GM19468 (cell line): Measurements from ENCODE around the gene LTBP1.

ENCODE experiments used
- ATAC-seq: cut with Tn5 transposase; IDR thresholded peaks from one replicate; pipeline ENCODE4 v1.9.1; 2021; ENCODE audit warnings: mild to moderate bottlenecking, moderate library complexity, moderate number of reproducible peaks; ENCODE audit not compliant: unreplicated experiment; ENCODE audit errors: extremely low read depth

Gene LTBP1

DNA sequence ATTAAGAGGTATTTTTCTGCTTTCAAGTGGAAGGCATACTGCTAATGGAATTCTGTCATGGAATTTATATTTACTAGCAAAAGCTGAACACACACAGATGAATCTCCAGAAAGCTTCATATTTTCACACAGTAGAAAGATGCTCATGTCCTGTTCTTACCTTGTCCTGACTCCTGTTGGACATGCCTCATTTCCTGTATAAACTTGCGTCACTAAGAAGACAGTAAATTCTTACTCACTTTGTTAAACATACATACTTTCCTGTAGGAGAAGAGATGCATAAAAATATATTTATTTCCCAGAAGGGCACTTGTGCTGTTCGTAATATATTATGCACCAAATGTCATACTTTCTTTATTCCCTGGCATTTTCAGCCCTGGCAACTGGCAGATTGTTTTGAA is 291.4 kb downstream of the LTBP1 start:
- no peak for ATAC-seq

DNA sequence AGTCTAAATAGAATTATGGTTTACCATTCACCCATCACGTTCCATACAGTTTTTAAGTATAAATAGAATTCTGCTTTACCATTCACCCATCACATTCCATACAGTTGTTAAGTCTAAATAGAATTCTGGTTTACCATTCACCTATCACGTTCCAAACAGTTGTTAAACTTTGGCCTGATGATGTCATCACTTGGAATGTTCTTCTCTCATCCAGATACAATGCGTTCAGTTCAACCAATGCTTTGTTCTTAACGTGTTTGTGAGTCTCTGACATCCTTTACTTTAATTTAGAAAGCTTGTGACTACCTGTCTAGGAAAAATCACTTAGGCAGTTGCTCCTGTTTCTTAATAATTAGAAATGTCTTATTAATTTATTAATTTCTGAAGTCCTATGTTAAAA is 293.4 kb downstream of the LTBP1 start:
- no peak for ATAC-seq

DNA sequence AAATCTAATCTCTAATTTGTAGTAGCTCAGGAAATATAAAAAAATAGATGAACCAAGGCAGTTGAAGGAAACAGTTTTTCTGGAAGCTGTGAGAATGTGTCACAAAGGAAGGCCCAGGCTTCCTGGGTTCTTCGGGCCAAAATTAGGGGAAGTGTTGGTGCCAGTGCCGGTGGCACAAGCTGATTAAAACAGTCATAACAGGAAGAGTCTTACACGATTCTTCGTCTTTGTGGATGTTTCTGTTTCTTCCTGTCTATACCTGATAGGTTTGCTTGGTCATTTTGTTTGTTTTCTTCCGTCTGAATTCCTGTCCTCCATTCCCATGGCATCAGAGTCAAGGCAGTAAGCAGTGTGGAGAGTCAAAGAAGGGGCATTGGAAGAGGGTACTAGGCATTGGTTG is 294.3 kb downstream of the LTBP1 start:
- no peak for ATAC-seq

DNA sequence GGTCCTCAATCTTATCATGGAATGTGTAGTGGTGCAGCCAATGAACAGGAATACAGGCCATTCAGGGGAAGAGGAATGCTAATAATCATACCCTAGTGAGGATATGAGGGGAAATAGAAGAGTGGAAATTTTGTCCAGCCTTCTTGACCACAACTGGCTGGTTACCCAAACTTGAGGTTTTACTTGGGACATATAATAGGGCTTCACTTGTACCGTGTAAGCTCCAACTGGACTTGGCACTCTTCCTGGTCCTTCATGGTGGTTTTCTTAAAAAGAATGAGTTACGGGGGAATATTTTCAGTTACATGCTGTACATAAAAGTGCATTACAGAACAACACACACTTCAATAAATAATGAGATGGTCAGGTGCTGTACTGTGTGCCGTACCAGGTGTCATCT is 294.8 kb downstream of the LTBP1 start:
- ATAC-seq: no peak

DNA sequence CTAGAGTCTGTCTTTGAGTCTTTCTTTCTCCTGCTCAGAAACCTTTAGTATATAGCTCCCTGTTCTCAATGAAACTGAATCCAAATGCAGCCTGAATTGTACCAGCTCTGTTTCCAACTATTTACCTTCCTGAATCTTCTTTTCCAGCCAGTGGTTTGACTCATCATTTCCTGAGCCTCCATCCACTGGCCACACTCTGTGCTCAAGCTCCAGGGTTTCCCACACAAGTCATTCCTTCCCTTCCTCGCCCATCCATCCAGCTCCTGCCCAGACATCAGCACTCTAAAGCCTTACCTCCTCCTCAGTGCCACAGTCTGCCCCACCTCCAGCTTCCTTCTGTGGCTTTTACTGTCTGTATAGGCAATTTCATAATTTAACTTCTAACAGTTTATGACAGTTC is 296.1 kb downstream of the LTBP1 start:
- ATAC-seq: no peak

DNA sequence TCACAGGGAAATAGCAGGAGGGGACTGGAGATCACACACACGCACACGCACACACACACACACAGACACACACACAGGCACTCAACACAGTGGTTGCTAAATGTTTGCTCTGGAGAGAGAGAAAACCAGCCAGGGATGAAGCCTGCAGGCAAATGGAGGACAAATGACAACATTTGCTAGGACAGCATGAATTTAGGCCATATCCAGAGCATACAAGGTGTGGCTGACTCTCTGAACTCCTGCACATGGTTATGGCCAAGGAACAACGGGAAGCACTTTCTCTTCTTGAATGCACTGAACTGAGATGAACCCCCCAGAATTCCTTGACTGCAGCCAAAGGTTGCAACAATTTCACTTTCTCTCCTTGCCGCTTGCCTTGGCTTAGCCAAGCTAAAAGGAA is 299.7 kb downstream of the LTBP1 start:
- no peak for ATAC-seq

DNA sequence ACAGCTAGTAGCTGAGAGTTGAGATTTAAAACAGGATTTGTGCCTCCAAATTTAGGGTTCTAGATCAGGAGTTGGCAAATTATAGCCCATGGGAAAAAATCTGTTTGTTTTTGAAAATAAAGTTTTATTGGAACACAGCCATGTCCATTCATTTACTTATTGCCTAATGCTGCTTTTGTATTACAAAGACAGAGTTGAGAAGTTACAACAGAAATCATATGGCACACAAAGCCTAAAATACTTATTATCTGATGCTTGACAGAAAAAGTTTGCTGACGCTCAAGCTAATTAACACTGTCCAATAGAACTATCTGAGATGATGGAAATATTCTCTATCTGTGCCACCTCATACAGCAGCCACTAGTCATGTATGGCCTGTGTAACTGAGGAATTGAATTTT is 300.6 kb downstream of the LTBP1 start:
- no peak for ATAC-seq

DNA sequence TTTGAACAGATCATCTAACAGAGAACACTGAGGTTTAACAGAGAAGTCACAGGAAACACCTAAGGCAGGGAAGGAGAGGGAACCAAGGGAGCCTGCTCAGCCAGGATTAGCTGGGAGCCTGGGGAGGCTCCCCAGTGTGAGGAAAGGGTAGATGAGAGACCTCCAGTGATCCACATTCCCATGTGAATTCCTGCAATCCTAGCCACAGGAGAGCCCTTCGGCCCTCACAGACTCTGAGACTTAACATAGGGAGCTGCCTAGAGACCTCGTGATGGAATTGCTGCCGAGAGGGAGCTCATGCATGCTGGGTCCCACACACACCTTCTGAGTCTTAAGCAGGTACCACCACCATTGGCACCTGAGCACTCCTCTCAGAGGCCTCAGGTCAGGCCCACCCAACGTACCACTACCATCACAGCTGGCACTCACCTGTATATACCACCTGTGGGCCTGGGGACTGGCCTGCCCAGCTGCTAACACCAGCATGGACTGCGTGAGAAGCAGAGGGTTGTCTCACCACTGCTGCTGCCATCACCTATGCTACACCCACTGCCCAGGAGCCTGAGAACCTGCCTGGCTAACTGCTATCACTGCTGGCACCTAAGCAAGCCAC is 303.8 kb downstream of the LTBP1 start:
- ATAC-seq: no peak

DNA sequence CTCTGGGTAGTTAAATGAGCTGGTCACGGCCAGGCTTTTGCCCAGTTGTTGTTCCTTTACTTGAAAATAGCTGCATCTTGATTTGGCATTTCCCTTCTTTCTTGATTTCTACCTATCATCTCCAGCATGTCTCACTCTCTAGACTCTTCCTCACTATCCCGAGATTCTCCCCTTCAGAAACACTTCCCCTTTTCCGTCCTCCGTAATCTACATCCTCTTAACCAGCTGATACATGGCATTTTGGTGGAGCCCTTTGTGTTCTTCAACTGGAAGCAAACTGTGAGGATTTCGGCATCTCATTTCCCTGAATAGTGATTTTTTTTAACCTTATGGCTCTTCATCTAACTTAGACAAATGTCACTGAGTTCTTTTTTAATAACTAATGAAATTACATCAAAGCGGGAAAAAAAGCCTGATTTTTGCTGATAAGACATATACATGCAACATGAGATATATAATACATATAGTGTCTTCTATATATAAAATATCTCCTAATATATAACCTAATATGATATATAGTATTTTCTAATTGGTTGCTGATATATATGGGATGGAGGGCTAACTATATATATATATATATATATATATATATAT is 309.5 kb downstream of the LTBP1 start:
- no peak for ATAC-seq

DNA sequence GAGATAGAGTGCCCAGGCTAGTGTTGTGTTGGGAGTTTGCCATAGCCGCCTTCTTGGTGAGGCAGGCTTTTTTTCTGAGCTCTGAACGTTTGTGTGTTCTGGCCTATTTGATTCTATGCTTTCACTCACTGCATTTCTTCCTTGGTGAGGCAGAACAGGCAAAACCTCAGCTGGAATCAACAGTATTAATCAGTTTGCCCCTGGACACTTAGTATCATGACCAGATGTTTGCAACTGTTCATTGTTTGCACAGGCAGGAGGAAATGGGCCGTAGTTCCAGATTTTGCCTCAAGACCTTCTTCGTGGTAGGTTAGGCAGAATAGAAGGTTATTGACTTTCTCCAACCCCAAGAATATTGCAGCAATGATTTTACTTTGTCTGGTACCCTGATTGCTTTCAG is 311.6 kb downstream of the LTBP1 start:
- ATAC-seq: no peak

DNA sequence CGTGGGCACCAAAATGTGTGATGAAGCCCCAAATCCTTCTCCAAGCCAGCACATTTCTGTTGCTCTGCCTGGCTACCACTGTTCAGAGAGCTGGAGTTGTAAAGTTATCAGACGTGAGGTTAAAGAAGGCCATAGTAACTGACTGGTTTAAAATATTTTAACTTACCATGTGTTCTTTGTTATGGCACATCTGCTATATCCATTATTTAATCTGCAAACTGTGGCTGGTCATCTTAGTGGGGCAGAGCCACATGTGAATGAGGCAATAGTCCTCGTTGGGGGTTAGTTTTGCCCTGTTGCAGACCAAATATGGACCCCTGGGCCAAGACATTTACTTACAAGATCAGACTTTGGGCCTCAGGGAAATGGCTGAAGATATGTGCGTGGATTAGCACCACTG is 315.3 kb downstream of the LTBP1 start:
- ATAC-seq: no peak

DNA sequence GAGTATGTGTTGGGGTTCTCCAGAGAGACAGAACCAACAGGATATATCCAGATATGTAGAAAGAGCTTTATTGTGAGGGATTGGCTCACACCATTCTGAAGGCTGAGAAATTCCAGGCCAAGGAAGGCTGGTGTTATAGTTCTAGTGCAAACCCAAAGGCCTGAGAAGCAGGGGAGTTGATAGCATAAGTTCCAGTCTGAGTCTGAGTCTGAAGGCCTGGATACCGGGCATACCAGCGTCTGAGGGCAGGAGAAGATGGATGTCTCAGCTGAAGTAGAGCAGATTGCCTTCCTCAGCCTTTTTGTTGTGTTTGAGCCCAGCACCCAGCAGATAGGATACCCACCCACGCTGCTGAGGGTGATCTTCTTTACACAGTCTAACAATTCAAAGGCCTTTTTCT is 318.0 kb downstream of the LTBP1 start:
- no peak for ATAC-seq

DNA sequence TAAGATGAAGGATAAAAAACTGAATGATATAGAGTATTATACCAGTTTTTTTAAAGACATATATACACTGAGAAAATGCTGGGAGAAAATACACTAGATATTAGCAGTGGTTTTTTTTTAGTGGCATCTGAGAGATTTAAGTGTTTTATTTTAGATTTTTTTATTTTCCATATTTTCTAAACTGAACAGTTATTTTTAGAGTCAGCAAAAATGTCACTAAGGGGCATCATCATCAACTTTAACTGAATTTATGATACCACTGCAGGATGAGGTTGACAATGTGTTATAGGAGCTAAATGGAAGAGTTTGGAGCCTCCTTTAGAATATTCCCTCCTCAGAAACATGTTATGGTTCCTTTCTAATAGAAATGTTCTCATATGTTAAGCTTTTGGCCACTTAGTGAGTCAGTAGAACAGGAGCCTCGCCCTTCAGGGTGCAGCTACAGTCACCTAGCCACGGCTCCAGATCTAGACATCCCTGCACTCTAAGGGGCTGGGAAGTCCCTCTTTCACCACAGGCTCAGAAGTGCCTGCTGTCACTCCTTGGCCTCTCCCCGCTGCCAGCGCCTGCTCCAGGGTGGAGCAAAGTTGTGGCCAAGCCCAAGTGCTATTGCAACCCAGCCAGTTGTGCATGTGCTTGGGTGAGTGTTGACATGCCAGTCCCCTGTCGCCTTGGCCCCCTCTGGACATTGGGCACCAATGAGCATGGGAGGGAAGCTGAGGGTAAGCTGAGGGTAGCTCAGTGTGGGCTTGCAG is 319.0 kb downstream of the LTBP1 start:
- ATAC-seq: no peak

DNA sequence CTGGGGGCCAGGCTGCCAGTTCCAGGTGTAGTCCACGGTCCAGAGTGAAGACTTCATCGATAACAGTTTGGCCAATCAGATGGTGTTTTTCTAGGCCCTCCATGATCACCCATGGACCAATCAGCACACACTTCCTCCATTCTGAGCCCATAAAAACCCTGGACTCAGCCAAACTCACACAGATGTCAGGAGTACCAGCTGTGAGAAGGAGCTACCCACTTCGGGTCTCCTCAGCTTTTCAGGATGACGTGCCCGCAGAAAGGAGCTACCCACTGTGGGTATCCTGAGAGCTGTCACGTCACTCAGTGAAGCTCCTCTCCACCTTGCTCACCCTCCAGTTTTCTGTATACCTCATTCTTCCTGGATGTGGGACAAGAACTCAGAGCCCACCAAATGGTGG is 319.7 kb downstream of the LTBP1 start:
- ATAC-seq: no peak

DNA sequence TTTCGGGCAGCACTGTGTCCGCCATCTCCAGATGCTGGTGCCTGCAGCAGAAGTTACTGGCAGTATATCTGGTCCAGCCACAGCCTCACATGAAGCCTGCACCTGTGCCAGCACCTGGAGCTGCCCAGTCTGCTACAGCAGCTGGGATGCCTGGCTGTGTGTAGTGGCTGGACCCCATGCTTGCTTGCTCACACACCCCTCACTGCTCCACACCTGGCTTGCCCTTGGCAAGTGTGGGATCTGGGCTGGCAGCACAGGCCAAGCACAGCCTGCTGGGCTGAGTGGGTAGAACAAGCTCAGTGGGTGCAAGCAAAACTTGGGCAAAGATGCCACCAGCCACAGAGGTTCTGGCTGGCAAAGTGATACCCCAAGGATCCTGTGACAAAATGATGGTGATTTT is 320.3 kb downstream of the LTBP1 start:
- no peak for ATAC-seq

DNA sequence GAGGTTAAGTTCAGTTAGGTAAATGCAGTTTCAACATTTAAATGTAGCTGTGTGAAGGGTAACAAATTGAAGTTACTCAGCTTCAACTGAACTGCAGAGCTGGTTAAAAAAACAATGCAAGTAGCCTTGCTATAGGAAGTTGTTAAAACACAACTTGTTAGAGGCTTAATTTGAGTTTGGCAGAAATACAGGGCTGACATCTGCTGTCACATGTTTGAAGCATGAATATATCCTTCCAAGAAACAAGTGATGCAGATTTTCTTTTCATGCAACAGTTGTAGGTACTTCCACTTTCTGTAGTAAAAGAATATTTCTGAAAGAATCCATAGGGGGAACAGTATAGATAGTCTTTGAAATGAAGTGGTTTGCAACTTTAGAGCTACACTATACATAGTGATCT is 321.0 kb downstream of the LTBP1 start:
- ATAC-seq: no peak

DNA sequence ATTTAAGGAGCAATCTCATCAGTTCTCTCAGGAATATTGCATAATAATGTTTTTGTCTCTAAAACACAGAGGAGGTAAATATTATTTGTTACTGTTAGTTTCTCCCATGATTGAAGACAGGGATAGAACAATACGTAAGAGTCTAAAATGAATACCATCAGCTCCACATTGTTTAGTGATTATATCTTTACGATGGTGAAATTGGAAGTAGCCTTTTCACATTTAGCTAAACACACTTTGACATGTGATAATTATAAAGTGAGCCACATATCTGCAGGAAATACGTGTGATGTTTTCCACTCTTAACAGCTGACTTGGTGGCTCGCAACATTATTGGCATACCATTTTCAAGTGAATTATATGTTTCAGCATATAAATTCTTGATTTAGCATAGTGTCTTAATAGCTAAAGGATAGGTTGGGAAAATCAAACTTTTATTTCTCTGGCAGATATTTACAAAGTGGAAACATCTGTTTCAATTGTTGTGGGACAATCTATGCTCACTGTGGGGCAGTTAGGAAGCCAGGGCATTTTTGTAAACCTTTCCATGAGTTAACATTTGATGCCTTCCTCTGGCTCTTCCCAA is 321.6 kb downstream of the LTBP1 start:
- ATAC-seq: no peak

DNA sequence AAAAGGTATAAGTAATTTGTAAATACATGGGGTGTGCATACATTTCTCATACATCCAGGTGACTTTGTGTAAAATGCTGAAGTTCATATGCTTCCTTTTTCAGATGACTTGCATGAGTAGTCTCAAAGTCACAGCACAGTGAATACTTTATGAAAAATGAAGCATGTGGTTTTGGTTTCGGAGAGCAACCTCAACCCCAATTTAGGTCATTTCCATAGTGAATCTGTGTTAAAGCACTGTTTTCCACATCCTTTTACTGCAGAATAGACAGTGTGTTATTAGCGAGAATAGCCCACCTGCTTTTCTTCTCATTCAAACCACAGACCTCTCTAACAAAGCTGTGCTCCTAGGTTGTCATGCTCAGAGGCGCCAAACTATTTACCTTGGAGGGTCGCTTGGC is 325.2 kb downstream of the LTBP1 start:
- ATAC-seq: peak; percentile 98

DNA sequence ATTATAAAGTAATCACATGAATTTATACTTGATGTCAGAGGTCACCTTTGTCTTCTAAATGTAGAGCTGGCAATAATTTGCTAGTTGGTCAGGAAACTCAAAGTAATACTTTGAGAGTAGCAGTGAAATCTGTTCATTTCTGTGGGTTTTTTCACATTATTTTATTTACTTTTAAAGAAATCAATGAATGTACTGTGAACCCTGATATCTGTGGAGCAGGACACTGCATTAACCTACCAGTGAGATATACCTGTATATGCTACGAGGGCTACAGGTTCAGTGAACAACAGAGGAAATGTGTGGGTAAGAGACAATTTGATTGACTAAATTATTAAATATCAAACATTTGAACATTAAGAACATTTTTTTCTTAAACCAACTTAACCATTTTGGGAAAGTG is 326.7 kb downstream of the LTBP1 start:
- ATAC-seq: no peak

DNA sequence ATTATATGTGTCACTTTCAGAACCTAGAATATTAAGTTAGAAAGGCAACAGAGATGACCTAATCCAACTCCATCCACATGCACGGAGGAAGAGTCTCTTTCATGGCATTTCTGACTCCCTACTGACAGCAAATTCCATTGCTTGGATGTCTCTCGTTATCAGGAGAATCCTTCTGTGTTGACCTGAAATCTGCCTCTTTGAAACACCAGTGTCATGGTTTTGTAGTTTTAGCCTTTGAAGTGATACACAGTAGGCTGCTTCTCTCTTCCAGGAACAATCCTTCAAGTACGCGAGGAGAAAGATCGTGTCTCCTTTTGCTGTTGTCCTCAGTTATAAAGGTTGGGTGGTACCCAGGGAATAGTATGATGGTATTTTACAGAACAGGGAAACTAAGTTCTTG is 327.8 kb downstream of the LTBP1 start:
- ATAC-seq: no peak

DNA sequence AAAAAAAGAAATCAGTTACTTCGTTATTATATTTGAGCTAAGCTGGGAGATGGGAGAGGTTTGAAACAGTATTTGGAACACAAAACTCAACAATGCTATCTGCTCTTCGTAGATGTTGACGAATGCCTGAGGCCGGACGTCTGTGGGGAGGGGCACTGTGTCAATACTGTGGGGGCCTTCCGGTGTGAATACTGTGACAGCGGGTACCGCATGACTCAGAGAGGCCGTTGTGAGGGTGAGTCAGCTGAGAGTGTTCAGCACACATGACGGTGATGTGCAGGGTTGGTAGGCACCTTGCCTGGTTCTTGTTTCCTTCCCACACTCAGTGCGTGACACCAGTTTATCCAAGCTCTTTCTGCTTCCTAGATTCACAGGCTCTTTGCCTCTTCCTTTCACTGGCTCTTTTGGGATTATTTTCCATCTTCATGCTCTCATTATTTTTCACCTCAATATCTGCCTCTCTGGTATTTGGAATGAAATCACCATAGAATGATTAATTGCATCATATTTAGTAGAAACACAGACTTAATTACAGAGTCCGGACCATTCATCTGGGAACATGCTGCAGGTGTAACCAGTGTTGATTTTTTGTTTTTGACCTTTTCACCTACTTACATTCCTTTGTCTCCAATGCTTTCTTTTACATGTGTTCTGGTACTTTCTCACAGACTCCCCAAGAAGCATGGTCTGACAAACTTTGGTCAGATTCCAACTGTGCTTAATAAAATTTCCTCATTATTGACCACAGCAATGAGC is 329.1 kb downstream of the LTBP1 start:
- ATAC-seq: no peak
